ENCODE results near the gene MMP25. TPM values are rescaled to one million over a fixed set of nuclear protein-coding genes. Genes with fewer than 3 reads are reported as not detected.

Gene MMP25
- total and polyA plus RNA-seq, 9 of the 15 experiments (the other 6 are each of a cell fraction or from before 2014, with no cell fraction given): 0.03 to 0.04 TPM; not detected in 7

- TF ChIP-seq ZNF740 (CRISPR knock-in tag; IDR thresholded peaks at IDR 0.05): no peak; the same call in 1 of the 2 replicates
- 0 out of 4 replicates have a peak, but pooled peaks of 1 of the 2 experiments have one; percentile 9 for TF ChIP-seq ZNF740 (tag; IDR thresholded peaks at IDR 0.05)
- no peak for TF ChIP-seq FOXK1 (CRISPR knock-in tag; IDR thresholded peaks at IDR 0.05; ENCODE audit: borderline replicate concordance)
- peak in 1 of 2 experiments; percentile 48 for TF ChIP-seq AFF1 (IDR thresholded peaks at IDR 0.05; ENCODE audit: low read depth in 1 of 2, partially characterized antibody in 2 of 2)
- 0 out of 2 replicates have a peak, but pooled peaks have one; percentile 44 for TF ChIP-seq ZNF584 (CRISPR knock-in tag; IDR thresholded peaks at IDR 0.05; ENCODE audit: low read depth)
- TF ChIP-seq ZNF224 (CRISPR knock-in tag; IDR thresholded peaks at IDR 0.05): no peak
- no peak for TF ChIP-seq USF1 (CRISPR knock-in tag; IDR thresholded peaks at IDR 0.05)
- peak in 1 of 2 experiments; percentile 54; a peak in 2 of 4 replicates for TF ChIP-seq KDM1A (IDR thresholded peaks at IDR 0.05)
- 0 out of 4 replicates have a peak, but pooled peaks of 1 of the 2 experiments have one; percentile 43 for TF ChIP-seq CSDE1 (IDR thresholded peaks at IDR 0.05)
- peak in 1 of 2 experiments; percentile 29 for TF ChIP-seq E2F6 (IDR thresholded peaks at IDR 0.05; ENCODE audit: borderline replicate concordance in 1 of 2, extremely low read depth in 1 of 2, insufficient read depth in 1 of 2, insufficient read length in 1 of 2, low read depth in 1 of 2, low read length in 1 of 2, poor library complexity in 1 of 2, severe bottlenecking in 1 of 2)
- no peak for TF ChIP-seq STAG1 (CRISPR knock-in tag; IDR thresholded peaks at IDR 0.05; ENCODE audit: borderline replicate concordance)
- TF ChIP-seq SMC3 (conservative IDR thresholded peaks at IDR 0.05; ENCODE audit: insufficient read depth, low read depth, low read length): no peak
- TF ChIP-seq SP2 (IDR thresholded peaks at IDR 0.05; ENCODE audit: extremely low read depth, low read depth, low read length, poor library complexity, severe bottlenecking): no peak
- peak; percentile 48 for TF ChIP-seq NCOR1 (IDR thresholded peaks at IDR 0.05)
- TF ChIP-seq ESRRB (CRISPR knock-in tag; IDR thresholded peaks at IDR 0.05; ENCODE audit: borderline replicate concordance): 0 out of 2 replicates have a peak, but pooled peaks have one; percentile 13
- peak; percentile 79; the same call in 1 of the 2 replicates for TF ChIP-seq ZNF197 (CRISPR knock-in tag; IDR thresholded peaks at IDR 0.05; ENCODE audit: low read depth)
- TF ChIP-seq POLR2G (IDR thresholded peaks at IDR 0.05; ENCODE audit: low read depth, low read length): peak; percentile 25; the same call in 1 of the 2 replicates
- no peak for TF ChIP-seq TARDBP (IDR thresholded peaks at IDR 0.05)
Measured at GRCh38 chr16:3007957-3008689, 38.2 kb upstream of the MMP25 start (continued).

All from K562 (cell line).